ENCODE measurements around the gene STK38L. TPM values are rescaled to one million over a fixed set of nuclear protein-coding genes. Genes with fewer than 3 reads are reported as not detected.

The STK38L gene
- total RNA-seq, 2 experiments from 2014 or later, result 22.0 to 22.3 TPM

DNA sequence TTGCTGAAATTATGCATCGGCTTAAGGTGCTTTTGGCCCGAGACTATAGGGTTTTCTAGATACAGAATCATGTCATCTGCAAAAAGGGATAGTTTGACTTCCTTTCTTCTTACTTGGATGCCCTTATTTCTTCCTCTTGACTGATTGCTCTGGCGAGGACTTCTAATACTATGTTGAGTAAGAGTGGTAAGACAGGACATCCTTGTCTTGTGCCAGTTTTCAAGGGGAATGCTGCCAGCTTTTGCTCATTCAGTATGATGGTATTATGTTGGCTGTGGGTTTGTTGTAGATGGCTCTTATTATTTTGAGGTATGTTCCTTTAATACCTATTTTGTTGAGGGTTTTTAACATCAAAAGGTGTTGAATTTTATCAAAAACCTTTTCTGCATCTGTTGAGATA lies 96.9 kb downstream of the STK38L start:
- peaks cover 15% of the 10 kb centered on the region for H3K36me3 Mint-ChIP-seq
- H3K27ac Mint-ChIP-seq, result no peak overlapping the region
- POLR2A ChIA-PET, result no interaction called here
- ATAC-seq (ENCODE audit: low read depth), result no peak
- peaks cover 7% of the 10 kb centered on the region for H3K27me3 Mint-ChIP-seq
- no peaks in the 10 kb centered on the region for H3K9me3 Mint-ChIP-seq
- peaks cover 1% of the 10 kb centered on the region for H3K4me1 Mint-ChIP-seq
- no peak for DNase-seq
- H3K4me3 Mint-ChIP-seq, result no peak overlapping the region

DNA sequence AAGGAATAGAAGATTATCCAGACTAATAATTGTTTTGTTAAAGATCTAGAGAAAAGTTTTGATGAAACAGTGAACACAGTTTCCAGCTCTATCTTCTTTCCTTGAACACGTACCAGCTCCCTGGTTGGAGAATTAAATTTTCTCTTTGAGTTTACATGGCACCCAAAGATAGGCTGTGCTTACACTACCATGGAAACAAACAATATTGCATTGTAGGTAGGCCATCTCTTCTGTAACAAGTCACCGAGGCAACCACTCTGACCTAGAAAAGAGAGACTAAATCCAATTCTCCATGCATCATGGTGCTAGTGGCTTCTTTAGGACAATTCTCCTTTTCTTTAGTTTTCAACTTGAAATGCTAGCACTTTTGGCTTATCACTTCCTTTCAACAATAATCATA lies 98.5 kb downstream of the STK38L start:
- Mint-ChIP-seq H3K36me3 (peaks cover 18% of the 10 kb centered on the region), H3K27ac (no peak overlapping the region), H3K9me3 (peaks cover 2% of the 10 kb centered on the region), H3K4me3 (no peak overlapping the region), H3K27me3 (peaks cover 10% of the 10 kb centered on the region), H3K4me1 (no peaks in the 10 kb centered on the region)
- DNase-seq (no peak), ATAC-seq (ENCODE audit: low read depth) (no peak)
- POLR2A ChIA-PET, result no interaction called here

- POLR2A ChIA-PET, result no interaction called here
- peaks cover 16% of the 10 kb centered on the region for H3K36me3 Mint-ChIP-seq
- no peaks in the 10 kb centered on the region for H3K4me1 Mint-ChIP-seq
- ATAC-seq (ENCODE audit: low read depth) (no peak), DNase-seq (no peak)
- peaks cover 9% of the 10 kb centered on the region for H3K27me3 Mint-ChIP-seq
- H3K4me3 Mint-ChIP-seq, result no peak overlapping the region
- H3K9me3 Mint-ChIP-seq, result peaks cover 2% of the 10 kb centered on the region
- no peak overlapping the region for H3K27ac Mint-ChIP-seq
Observed at GRCh38 chr12:27343255-27344000, 99.3 kb downstream of the STK38L start.

DNA sequence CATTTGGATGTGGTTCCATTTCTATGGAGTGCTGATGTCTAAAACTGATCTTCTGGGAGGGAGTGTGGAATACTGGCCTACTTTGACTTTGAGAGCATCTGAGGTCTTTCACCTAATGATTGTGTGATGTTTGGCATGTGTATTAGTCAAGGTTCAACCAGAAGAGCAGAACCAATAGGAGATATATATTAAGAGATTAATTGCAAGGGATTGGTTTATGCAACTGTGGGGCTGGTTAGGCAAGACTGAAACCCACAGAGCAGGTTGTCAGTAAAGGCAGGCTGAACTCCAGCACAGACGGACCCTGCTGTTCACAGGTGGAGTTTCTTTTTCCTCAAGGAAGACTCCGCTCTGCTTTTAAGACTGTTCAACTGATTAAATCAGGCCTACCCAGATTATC lies 100.2 kb downstream of the STK38L start:
- Mint-ChIP-seq H3K36me3 (peaks cover 12% of the 10 kb centered on the region), H3K9me3 (peaks cover 2% of the 10 kb centered on the region), H3K4me3 (no peak overlapping the region), H3K4me1 (no peaks in the 10 kb centered on the region), H3K27ac (no peak overlapping the region), H3K27me3 (peaks cover 9% of the 10 kb centered on the region)
- POLR2A ChIA-PET, result no interaction called here
- ATAC-seq (ENCODE audit: low read depth) (no peak), DNase-seq (no peak)

DNA sequence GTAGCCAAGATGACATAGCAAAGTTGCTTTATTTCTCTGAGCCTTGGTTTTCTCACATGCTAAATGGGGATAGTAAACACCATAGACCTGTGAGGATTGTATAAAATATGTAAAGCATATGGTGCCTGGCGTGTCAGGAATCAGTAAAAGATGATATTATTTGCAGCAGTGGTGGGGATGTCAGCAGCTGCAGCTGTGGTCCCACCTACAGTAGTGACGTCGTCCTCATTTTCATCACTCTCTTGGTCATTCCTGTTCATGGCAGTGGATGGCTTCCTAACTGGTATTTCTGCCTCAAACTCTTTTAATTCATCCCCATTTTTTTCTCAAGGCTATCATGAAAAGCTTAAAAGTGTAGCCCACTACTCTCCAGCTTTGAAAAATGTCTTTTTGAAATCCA lies 100.7 kb downstream of the STK38L start:
- POLR2A ChIA-PET, result no interaction called here
- Mint-ChIP-seq H3K4me1 (no peaks in the 10 kb centered on the region), H3K27me3 (peaks cover 5% of the 10 kb centered on the region), H3K36me3 (peaks cover 12% of the 10 kb centered on the region), H3K4me3 (no peak overlapping the region), H3K9me3 (peaks cover 2% of the 10 kb centered on the region), H3K27ac (no peak overlapping the region)
- DNase-seq (no peak), ATAC-seq (ENCODE audit: low read depth) (no peak)

DNA sequence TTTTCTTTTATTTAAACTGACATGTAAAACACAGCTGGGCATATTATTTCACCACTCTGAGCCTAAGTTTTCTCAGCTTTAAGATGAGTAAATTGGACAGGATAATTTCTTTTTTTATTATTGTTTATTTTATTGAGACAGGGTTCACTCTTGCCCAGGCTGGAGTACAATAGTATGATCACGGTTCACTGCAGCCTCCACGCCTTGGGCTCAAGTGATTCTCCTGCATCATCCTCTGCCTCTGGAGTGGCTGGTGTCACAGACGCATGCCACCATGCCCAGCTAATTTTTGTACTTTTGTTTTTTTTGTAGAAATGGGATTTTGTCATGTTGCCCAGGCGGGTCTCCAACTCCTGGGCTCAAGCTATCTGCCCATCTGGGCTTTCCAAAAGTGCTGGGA lies 101.3 kb downstream of the STK38L start:
- Mint-ChIP-seq H3K36me3 (peaks cover 7% of the 10 kb centered on the region), H3K27me3 (peaks cover 4% of the 10 kb centered on the region), H3K4me1 (no peaks in the 10 kb centered on the region), H3K4me3 (no peak overlapping the region), H3K9me3 (peaks cover 2% of the 10 kb centered on the region), H3K27ac (no peak overlapping the region)
- no peak for ATAC-seq (ENCODE audit: low read depth)
- POLR2A ChIA-PET, result no interaction called here
- no peak for DNase-seq

DNA sequence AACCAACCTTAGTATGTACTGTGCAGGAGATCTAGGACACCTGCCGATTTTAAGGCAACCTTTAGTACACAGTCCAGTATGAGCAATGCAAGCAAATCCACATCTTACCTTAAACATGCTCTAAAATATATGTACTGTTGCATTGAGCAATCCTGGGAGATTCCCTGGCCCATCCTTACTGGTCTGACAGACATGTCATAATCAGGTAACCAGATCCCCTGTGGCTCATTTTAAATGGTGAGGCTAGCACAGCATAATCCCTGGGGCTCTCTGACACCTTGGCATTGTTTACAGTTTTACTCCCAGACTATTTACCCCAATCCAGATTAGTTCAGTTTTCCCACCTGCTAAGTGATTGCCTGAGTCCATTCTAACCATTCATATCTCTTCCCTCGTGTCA lies 103.7 kb downstream of the STK38L start:
- peaks cover 3% of the 10 kb centered on the region for H3K36me3 Mint-ChIP-seq
- no peak for DNase-seq
- H3K27ac Mint-ChIP-seq, result no peak overlapping the region
- POLR2A ChIA-PET, result no interaction called here
- peaks cover 2% of the 10 kb centered on the region for H3K9me3 Mint-ChIP-seq
- H3K4me3 Mint-ChIP-seq, result no peak overlapping the region
- ATAC-seq (ENCODE audit: low read depth), result no peak
- H3K4me1 Mint-ChIP-seq, result no peaks in the 10 kb centered on the region
- peaks cover 10% of the 10 kb centered on the region for H3K27me3 Mint-ChIP-seq

- DNase-seq (no peak), ATAC-seq (ENCODE audit: low read depth) (no peak)
- Mint-ChIP-seq H3K9me3 (peaks cover 2% of the 10 kb centered on the region), H3K36me3 (peaks cover 3% of the 10 kb centered on the region), H3K4me3 (no peak overlapping the region), H3K27ac (no peak overlapping the region), H3K27me3 (peaks cover 17% of the 10 kb centered on the region), H3K4me1 (no peaks in the 10 kb centered on the region)
- POLR2A ChIA-PET, result no interaction called here
Observed at GRCh38 chr12:27351476-27351875, 107.4 kb downstream of the STK38L start.

DNA sequence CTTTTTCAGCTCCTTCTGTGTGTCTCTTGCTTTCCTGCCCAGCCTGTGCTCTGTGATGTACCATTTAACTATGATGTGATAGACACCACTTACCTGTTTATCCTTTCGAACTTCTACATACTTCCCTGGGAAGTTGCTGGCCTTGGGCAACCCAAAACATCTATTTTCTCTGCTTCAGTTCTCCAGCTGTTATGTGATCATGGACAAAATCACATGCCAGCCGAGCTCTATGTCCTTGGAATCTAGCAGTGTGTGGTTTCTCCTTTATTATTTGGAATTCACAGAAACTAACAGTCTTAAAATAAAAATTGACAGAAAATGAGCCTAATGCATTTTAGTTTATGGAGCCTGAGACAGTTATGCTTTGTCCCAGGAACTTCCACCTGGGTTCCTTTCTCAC lies 111.4 kb downstream of the STK38L start:
- POLR2A ChIA-PET, result no interaction called here
- Mint-ChIP-seq H3K9me3 (no peaks in the 10 kb centered on the region), H3K36me3 (no peaks in the 10 kb centered on the region), H3K4me1 (no peaks in the 10 kb centered on the region), H3K27ac (no peak overlapping the region), H3K4me3 (no peak overlapping the region), H3K27me3 (peaks cover 27% of the 10 kb centered on the region)
- ATAC-seq (ENCODE audit: low read depth) (no peak), DNase-seq (no peak)

DNA sequence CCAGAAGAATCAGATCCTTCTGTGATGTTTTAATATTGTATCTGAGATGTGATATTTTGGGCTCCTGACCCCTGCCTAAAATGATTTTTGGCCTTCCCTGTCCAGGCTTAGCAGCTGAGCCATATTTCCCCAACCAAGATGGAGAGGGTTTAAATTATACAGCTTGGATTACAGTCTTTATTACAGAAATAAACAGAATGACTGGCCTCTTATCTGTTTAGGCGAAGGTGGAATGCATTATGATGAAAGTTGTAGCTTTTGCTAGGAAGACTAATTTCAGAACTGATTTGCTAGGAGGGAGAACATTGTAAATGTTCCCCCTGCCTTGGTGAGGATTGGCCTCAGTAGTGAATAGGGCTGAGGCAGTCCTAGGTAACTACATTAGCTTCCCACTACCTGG lies 111.9 kb downstream of the STK38L start:
- DNase-seq (no peak), ATAC-seq (ENCODE audit: low read depth) (no peak)
- H3K9me3 Mint-ChIP-seq, result no peaks in the 10 kb centered on the region
- H3K27ac Mint-ChIP-seq, result no peak overlapping the region
- H3K4me3 Mint-ChIP-seq, result no peak overlapping the region
- H3K4me1 Mint-ChIP-seq, result no peaks in the 10 kb centered on the region
- POLR2A ChIA-PET, result no interaction called here
- peaks cover 27% of the 10 kb centered on the region for H3K27me3 Mint-ChIP-seq
- H3K36me3 Mint-ChIP-seq, result no peaks in the 10 kb centered on the region

GRCh38 chr12:27359578-27360340 lies 115.7 kb downstream of the STK38L start:
- H3K9me3 Mint-ChIP-seq, result no peaks in the 10 kb centered on the region
- peaks cover 46% of the 10 kb centered on the region for H3K27me3 Mint-ChIP-seq
- POLR2A ChIA-PET, result interaction anchor here (0.7 kb wide), 1 partner anchor 22 kb away, joined by 6 read pairs; no protein-coding TSS in a partner anchor
- H3K4me3 Mint-ChIP-seq, result no peak overlapping the region
- DNase-seq (no peak), ATAC-seq (ENCODE audit: low read depth) (no peak)
- H3K36me3 Mint-ChIP-seq, result peaks cover 3% of the 10 kb centered on the region
- no peaks in the 10 kb centered on the region for H3K4me1 Mint-ChIP-seq
- H3K27ac Mint-ChIP-seq, result no peak overlapping the region

- POLR2A ChIA-PET, result no interaction called here
- Mint-ChIP-seq H3K27me3 (peaks cover 46% of the 10 kb centered on the region), H3K27ac (no peak overlapping the region), H3K9me3 (no peaks in the 10 kb centered on the region), H3K4me1 (no peaks in the 10 kb centered on the region), H3K36me3 (peaks cover 3% of the 10 kb centered on the region), H3K4me3 (no peak overlapping the region)
- DNase-seq (no peak), ATAC-seq (ENCODE audit: low read depth) (no peak)
Observed at GRCh38 chr12:27361372-27361771, 117.3 kb downstream of the STK38L start.

GRCh38 chr12:27366621-27367020 lies 122.5 kb downstream of the STK38L start:
- Mint-ChIP-seq H3K27ac (no peak overlapping the region), H3K36me3 (peaks cover 6% of the 10 kb centered on the region), H3K27me3 (peaks cover 29% of the 10 kb centered on the region), H3K4me3 (no peak overlapping the region), H3K4me1 (no peaks in the 10 kb centered on the region), H3K9me3 (no peaks in the 10 kb centered on the region)
- ATAC-seq (ENCODE audit: low read depth) (no peak), DNase-seq (no peak)
- POLR2A ChIA-PET, result no interaction called here

DNA sequence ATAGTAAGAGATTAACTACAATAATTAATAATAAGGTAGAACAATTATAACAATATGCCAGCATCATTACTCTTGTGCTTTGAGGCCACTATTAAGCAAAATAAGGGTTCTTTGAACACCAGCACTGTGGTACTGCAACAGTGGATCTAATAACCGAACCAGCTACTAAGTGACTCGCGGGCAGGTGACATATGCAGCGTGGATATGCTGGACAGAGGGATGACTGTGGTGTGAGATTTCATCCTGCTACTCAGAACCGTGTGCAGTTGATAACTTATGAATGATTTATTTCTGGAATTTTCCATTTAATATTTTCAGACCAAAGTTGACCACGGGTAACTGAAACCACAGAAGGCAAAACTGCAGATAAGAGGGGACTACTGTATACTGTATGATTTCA lies 123.0 kb downstream of the STK38L start:
- Mint-ChIP-seq H3K9me3 (no peaks in the 10 kb centered on the region), H3K27me3 (peaks cover 24% of the 10 kb centered on the region), H3K27ac (no peak overlapping the region), H3K4me3 (no peak overlapping the region), H3K36me3 (peaks cover 9% of the 10 kb centered on the region), H3K4me1 (no peaks in the 10 kb centered on the region)
- POLR2A ChIA-PET, result no interaction called here
- ATAC-seq (ENCODE audit: low read depth), result no peak
- no peak for DNase-seq
